Measurements from ENCODE around the gene ANKRD29.

ANKRD29 gene

DNA sequence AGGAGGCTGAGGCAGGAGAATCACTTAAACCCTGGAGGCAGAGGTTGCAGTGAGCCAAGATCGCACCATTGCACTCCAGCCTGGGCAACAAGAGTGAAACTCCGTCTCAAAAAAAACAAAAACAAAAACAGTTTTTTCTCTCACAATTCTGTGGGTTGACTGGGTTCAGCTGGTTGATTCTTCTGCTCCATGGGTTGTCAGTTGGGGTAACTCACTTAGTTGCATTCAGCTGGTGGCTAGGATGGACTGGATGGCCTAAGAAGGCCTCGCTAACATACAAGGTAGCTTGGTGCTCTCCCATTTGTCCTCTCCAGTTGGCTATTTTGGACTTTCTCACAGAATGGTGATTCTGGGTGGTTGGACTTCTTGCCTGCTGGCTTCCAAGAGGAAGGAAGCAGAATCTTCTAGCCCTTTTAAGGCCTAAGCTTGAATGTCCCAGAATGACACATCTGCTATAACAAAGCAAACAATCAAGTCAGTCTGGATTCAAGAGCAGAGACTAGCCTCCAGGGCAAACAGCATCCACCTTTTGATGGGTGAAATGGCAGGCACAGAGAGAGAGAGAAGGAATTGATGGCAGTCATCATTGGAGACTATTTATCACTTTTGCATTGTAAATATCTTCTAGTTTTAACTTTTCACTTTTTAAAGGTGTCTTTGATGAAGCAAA lies 44.4 kb upstream of the ANKRD29 start:
- no peak for DNase-seq (ENCODE audit: low read depth)
- H3K4me3 ChIP-seq (ENCODE audit: low read depth, low read length), result no peak overlapping the region
- no peak for TF ChIP-seq POLR2A (IDR thresholded peaks at IDR 0.05; ENCODE audit: extremely low read depth, insufficient read length)
- TF ChIP-seq, protein P1, sequence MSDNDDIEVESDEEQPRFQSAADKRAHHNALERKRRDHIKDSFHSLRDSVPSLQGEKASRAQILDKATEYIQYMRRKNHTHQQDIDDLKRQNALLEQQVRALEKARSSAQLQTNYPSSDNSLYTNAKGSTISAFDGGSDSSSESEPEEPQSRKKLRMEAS (IDR thresholded peaks at IDR 0.05; ENCODE audit: low read depth, low read length), result no peak
- TF ChIP-seq, protein P2, sequence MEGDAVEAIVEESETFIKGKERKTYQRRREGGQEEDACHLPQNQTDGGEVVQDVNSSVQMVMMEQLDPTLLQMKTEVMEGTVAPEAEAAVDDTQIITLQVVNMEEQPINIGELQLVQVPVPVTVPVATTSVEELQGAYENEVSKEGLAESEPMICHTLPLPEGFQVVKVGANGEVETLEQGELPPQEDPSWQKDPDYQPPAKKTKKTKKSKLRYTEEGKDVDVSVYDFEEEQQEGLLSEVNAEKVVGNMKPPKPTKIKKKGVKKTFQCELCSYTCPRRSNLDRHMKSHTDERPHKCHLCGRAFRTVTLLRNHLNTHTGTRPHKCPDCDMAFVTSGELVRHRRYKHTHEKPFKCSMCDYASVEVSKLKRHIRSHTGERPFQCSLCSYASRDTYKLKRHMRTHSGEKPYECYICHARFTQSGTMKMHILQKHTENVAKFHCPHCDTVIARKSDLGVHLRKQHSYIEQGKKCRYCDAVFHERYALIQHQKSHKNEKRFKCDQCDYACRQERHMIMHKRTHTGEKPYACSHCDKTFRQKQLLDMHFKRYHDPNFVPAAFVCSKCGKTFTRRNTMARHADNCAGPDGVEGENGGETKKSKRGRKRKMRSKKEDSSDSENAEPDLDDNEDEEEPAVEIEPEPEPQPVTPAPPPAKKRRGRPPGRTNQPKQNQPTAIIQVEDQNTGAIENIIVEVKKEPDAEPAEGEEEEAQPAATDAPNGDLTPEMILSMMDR (IDR thresholded peaks at IDR 0.05; ENCODE audit: low read depth, low read length), result no peak

DNA sequence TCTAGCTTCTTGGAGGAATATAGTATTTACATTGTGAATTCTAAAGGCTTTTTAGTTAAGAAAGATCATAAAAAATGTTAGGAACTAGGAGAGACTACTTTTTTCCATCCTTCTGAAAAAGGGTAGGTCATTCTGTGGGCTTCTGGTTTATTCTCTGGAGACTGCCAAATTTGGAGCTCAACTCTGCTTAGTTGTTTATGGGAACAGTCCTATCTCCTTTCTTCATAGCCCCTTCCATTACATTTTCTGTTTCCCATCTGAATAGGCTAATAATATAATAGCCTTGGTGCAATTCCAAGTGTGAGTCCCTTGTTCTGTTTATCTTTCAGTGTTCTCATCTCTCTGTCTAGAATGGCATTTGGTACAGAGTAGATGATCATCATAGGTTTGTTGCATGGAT lies 42.1 kb upstream of the ANKRD29 start:
- no peak for DNase-seq (ENCODE audit: low read depth)
- TF ChIP-seq, protein P1 (IDR thresholded peaks at IDR 0.05; ENCODE audit: low read depth, low read length), result no peak
- TF ChIP-seq MYC (IDR thresholded peaks at IDR 0.05; ENCODE audit: low read depth, low read length), result no peak
- TF ChIP-seq, protein P2 (IDR thresholded peaks at IDR 0.05; ENCODE audit: low read depth, low read length), result no peak
- no peak for TF ChIP-seq POLR2A (IDR thresholded peaks at IDR 0.05; ENCODE audit: extremely low read depth, insufficient read length)
- no peak overlapping the region for H3K4me3 ChIP-seq (ENCODE audit: low read depth, low read length)

DNA sequence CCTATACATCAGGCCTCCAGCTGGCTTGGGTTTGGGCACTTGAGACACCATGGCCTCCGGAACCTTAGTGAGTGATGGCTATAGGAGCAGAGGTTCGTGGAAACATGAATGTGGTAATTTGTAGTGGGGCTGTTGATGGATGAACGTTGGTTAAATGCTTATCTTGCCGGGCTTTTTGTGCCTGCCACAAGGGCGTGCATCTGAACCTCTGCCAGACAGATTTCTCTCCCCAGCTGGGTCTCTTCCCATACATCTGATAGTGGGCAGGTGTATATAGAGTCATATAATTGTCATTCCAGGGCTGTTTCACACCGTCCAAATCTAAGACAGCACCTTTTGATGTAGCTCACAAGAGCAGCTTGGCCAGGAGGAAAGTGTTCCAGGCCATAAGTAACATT lies 41.3 kb upstream of the ANKRD29 start:
- DNase-seq (ENCODE audit: low read depth), result no peak
- TF ChIP-seq MYC (IDR thresholded peaks at IDR 0.05; ENCODE audit: low read depth, low read length), result no peak
- no peak for TF ChIP-seq POLR2A (IDR thresholded peaks at IDR 0.05; ENCODE audit: extremely low read depth, insufficient read length)
- TF ChIP-seq, protein P1 (IDR thresholded peaks at IDR 0.05; ENCODE audit: low read depth, low read length), result no peak
- TF ChIP-seq, protein P2 (IDR thresholded peaks at IDR 0.05; ENCODE audit: low read depth, low read length), result no peak
- no peak overlapping the region for H3K4me3 ChIP-seq (ENCODE audit: low read depth, low read length)

DNA sequence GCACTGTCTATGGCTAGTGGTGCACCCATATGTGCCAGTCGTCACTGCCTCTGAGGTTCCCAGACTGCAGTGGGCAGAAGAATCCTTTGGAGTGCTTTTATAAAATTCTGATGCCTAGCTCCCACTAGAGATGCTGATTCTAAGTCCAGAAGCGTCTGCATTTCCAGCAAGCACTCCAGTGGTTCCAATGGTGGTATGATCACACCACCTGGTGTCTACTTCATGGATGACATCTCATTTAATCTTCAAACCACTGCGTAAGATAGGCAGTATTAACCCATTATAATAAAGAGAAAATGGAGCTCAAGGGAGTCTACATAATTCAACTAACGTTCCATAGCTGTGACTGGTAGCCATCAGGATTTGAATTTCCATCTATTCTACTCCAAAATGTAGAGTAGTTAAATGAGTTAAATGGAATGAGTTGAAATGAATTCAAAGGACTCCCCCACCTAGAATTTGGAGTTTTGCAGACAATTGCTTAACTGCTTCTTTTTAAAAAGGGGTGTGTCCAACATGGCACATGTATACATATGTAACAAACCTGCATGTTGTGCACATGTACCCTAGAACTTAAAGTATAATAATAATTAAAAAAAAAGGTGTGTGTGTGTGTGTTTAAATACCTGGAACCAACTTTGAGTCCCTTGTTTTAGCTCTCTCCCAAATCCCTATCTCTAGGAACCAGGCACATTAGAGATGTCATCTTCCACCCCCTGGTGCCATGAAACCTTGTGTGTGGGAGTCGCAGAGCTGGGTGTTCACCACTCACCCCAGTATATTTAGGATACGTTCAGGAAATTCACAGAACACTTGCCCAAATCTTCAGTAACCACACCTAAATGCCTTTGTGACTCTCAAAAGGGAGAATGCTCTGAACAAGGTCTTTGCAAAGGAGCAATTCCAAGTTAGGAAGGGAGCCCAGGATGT lies 40.6 kb upstream of the ANKRD29 start:
- H3K4me3 ChIP-seq (ENCODE audit: low read depth, low read length), result no peak overlapping the region
- DNase-seq (ENCODE audit: low read depth), result peak; percentile 67

DNA sequence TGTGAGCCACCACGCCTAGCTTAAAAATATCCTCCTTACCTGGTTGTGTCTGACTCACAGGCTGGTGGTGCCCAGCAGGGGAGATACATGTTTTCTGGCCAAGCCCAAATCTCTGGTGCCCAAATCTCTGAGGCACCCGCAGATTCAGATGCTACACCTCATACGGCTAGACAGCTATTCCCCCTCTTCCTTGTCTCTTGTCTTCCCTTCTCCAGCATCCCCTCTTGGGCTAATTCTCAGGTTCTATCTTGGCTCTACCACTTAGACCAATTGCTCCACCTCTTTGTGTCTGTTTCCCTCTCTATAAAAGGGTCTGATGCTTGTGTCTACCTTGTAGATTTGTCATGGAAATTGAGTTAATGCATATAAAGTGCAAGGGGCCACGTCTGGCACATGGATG lies 39.9 kb upstream of the ANKRD29 start:
- H3K4me3 ChIP-seq (ENCODE audit: low read depth, low read length), result no peak overlapping the region
- TF ChIP-seq MYC (IDR thresholded peaks at IDR 0.05; ENCODE audit: low read depth, low read length), result no peak
- DNase-seq (ENCODE audit: low read depth), result no peak

More for the DNA sequence above, 40.6 kb upstream of the ANKRD29 start:
- no peak for TF ChIP-seq MYC (IDR thresholded peaks at IDR 0.05; ENCODE audit: low read depth, low read length)
- TF ChIP-seq, protein P1 (IDR thresholded peaks at IDR 0.05; ENCODE audit: low read depth, low read length), result no peak
- TF ChIP-seq POLR2A (IDR thresholded peaks at IDR 0.05; ENCODE audit: extremely low read depth, insufficient read length), result no peak
- TF ChIP-seq, protein P2 (IDR thresholded peaks at IDR 0.05; ENCODE audit: low read depth, low read length), result peak; percentile 33

DNA sequence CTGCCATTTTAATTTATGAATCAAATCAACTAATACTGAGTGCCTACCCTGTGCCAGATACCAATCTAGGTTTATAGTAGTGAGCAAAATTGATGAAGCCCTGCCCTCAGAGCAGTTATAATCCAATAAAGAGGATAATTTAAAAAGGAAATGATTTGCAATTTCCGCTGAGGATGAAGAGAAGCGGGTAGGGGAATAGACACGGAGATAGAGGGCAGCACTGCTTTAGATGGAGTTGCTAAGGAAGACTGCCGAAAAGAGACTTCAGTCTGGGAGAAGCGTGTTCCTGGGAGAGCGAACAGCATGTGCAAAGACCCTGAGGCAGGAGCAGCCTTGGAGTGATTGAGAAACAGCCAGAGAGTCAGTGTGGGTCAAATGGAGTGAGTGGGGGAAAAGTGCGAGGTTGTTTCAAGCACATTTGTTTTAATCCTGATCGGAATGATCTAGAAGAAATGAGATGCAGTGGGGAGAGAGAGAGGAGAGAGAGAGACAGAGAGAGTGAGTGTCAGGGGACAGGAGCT lies 38.9 kb upstream of the ANKRD29 start:
- no peak overlapping the region for H3K4me3 ChIP-seq (ENCODE audit: low read depth, low read length)
- DNase-seq (ENCODE audit: low read depth), result no peak
- TF ChIP-seq MYC (IDR thresholded peaks at IDR 0.05; ENCODE audit: low read depth, low read length), result no peak
- TF ChIP-seq, protein P2 (IDR thresholded peaks at IDR 0.05; ENCODE audit: low read depth, low read length), result no peak
- no peak for TF ChIP-seq POLR2A (IDR thresholded peaks at IDR 0.05; ENCODE audit: extremely low read depth, insufficient read length)
- TF ChIP-seq, protein P1 (IDR thresholded peaks at IDR 0.05; ENCODE audit: low read depth, low read length), result no peak
